ENCODE data around the gene MDC1. TPM values are rescaled to one million over a fixed set of nuclear protein-coding genes. Genes with fewer than 3 reads are reported as not detected.
"Not testable (repeated sequence)": the region's sequence is repeated elsewhere in the genome, so short reads cannot be mapped to it uniquely, and the experiment has no call there.

The MDC1 gene
- total RNA-seq, 1 donor from 2014 or later = 24.5 TPM

DNA sequence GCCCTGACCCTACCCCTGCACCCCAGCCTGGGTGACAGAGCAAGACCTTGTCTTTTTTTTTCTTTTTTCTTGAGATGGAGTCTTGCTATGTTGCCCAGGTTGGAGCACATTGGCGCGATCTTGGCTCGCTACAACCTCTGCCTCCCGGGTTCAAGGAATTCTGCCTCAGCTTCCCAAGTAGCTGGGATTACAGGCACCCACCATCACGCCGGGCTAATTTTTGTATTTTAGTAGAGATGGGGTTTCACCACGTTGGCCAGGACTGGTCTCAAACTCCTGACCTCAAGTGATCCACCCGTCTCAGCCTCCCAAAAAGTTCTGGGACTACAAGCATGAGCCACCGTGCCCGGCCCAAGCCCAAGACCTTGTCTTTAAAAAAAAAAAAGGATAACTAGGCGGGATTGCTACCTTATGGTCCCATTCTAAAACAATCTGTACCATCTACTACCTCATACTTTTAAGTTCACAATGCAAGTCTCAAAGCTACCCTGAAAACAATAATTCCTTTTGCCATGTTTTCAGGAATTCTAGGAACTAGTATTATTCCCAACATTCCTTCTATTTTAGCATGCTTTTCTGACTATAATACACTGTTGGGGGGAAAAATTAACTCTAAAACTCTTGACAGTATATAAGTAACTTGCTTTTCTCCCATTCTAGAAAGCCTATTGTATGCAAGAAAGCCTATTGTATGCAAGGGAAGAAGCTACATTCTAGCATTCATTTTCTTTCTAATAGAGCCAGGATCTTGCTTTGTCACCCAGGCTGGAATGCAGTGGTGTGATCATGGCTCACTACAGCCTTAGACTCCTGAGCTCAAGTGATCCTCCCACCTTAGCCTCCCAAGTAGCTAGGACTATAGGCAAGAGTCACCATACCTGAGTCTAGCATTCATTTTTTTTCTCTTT is 9.7 kb upstream of the MDC1 start:
- DNase-seq = no peak
- intact Hi-C loops (cut with DNase I) = no loop called here
- TF ChIP-seq, protein P1, sequence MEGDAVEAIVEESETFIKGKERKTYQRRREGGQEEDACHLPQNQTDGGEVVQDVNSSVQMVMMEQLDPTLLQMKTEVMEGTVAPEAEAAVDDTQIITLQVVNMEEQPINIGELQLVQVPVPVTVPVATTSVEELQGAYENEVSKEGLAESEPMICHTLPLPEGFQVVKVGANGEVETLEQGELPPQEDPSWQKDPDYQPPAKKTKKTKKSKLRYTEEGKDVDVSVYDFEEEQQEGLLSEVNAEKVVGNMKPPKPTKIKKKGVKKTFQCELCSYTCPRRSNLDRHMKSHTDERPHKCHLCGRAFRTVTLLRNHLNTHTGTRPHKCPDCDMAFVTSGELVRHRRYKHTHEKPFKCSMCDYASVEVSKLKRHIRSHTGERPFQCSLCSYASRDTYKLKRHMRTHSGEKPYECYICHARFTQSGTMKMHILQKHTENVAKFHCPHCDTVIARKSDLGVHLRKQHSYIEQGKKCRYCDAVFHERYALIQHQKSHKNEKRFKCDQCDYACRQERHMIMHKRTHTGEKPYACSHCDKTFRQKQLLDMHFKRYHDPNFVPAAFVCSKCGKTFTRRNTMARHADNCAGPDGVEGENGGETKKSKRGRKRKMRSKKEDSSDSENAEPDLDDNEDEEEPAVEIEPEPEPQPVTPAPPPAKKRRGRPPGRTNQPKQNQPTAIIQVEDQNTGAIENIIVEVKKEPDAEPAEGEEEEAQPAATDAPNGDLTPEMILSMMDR (IDR thresholded peaks at IDR 0.05) = no peak
- Histone ChIP-seq H3K9me3 (no peaks in the 10 kb centered on the region), H3K36me3 (peaks cover 100% of the 10 kb centered on the region), H3K4me1 (peaks cover 31% of the 10 kb centered on the region), H3K4me3 (no peak overlapping the region), H3K27ac (peak overlapping the region; percentile 2), H3K27me3 (ENCODE audit: low read depth) (no peaks in the 10 kb centered on the region)
- ATAC-seq = no peak

- DNase-seq = no peak
- peaks cover 29% of the 10 kb centered on the region for H3K4me1 ChIP-seq
- no peaks in the 10 kb centered on the region for H3K27me3 ChIP-seq (ENCODE audit: low read depth)
- no peak overlapping the region for H3K4me3 ChIP-seq
- ATAC-seq = no peak
- no peak overlapping the region for H3K27ac ChIP-seq
- intact Hi-C loops (cut with DNase I) = no loop called here
- TF ChIP-seq, protein P1 (IDR thresholded peaks at IDR 0.05) = no peak
- H3K36me3 ChIP-seq = peaks cover 92% of the 10 kb centered on the region
- no peaks in the 10 kb centered on the region for H3K9me3 ChIP-seq
These were observed 8.8 kb upstream of the MDC1 start for GRCh38 chr6:30725713-30726505.

DNA sequence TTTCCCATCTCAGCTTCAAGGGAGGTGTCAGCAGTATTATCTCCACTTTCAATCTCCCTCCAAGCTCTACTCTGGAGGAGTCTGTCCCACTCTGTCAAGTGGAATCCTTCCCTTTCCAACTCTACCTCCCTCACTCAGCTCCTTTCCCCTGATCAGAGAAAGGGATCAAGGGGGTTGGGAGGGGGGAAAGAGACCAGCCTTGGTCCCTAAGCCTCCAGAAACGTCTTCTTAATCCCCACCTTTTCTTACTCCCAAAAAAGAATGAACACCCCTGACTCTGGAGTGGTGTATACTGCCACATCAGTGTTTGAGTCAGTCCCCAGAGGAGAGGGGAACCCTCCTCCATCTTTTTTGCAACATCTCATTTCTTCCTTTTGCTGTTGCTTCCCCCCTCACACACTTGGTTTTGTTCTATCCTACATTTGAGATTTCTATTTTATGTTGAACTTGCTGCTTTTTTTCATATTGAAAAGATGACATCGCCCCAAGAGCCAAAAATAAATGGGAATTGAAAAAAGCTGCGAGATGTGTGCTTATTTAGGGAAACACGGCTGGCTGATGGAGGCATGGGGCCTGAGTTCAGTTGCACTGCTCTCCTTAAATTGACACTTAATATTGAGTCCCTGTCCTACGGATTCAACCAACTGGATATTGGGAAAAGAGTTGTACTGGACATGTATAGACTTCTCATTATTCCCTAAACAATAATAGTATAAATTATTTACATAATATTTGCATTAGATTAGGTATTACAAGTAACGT is 8.0 kb upstream of the MDC1 start:
- H3K27ac ChIP-seq = no peak overlapping the region

GRCh38 chr6:30723843-30724741 is 7.0 kb upstream of the MDC1 start:
- H3K4me1 ChIP-seq = peaks cover 31% of the 10 kb centered on the region
- intact Hi-C loops (cut with DNase I) = loop anchor here (5.0 kb wide), 1 partner anchor 47 kb away; no protein-coding TSS in a partner anchor
- not testable (repeated sequence) for H3K27me3 ChIP-seq (ENCODE audit: low read depth); H3K4me3 ChIP-seq; H3K9me3 ChIP-seq; H3K27ac ChIP-seq; ATAC-seq
- peak; percentile 38 for DNase-seq
- H3K36me3 ChIP-seq = peaks cover 73% of the 10 kb centered on the region

More for the DNA sequence above, 8.0 kb upstream of the MDC1 start:
- Histone ChIP-seq H3K27me3 (ENCODE audit: low read depth) (no peaks in the 10 kb centered on the region), H3K36me3 (peaks cover 83% of the 10 kb centered on the region), H3K4me1 (peaks cover 24% of the 10 kb centered on the region), H3K4me3 (no peak overlapping the region), H3K9me3 (no peaks in the 10 kb centered on the region)
- ATAC-seq (no peak), DNase-seq (no peak)
- TF ChIP-seq, protein P1 (IDR thresholded peaks at IDR 0.05) = no peak
- intact Hi-C loops (cut with DNase I) = loop anchor here (5.0 kb wide), 1 partner anchor 48 kb away; no protein-coding TSS in a partner anchor

GRCh38 chr6:30723159-30723842 is 6.2 kb upstream of the MDC1 start:
- not testable (repeated sequence) for H3K9me3 ChIP-seq; H3K27me3 ChIP-seq (ENCODE audit: low read depth); H3K27ac ChIP-seq; H3K4me3 ChIP-seq; ATAC-seq
- H3K4me1 ChIP-seq = peaks cover 38% of the 10 kb centered on the region
- DNase-seq = peak; percentile 40
- intact Hi-C loops (cut with DNase I) = loop anchor here (5.0 kb wide), 1 partner anchor 46 kb away; no protein-coding TSS in a partner anchor
- H3K36me3 ChIP-seq = peaks cover 65% of the 10 kb centered on the region

Measured in lower lobe of right lung (tissue), 2 donors.